Stimulated activated CD4-positive, alpha-beta T cell treated with anti-CD3 and anti-CD28 coated beads, Interleukin-15, amount 100 ng/mL, for 48 hours (primary cell): Measurements from ENCODE around the gene PTPN9.
"Not testable (repeated sequence)": the region's sequence is repeated elsewhere in the genome, so short reads cannot be mapped to it uniquely, and the experiment has no call there.

Experiments
- DNase-seq, 2 donors: peaks; one replicate each; pipeline ENCODE4 v3.0.0-alpha.2; 2020; ENCODE audit warnings: low read depth in 2 of 2

The PTPN9 gene

GRCh38 chr15:75454471-75455378, 124.4 kb downstream of the PTPN9 start:
- DNase-seq, result peak; percentile 70 to 77

GRCh38 chr15:75453703-75454470, 125.2 kb downstream of the PTPN9 start:
- DNase-seq, result peak; percentile 94 to 97

GRCh38 chr15:75452865-75453702, 126.0 kb downstream of the PTPN9 start:
- peak; percentile 69 to 70 for DNase-seq

- peak; percentile 67 to 78 for DNase-seq
These were observed 126.7 kb downstream of the PTPN9 start for GRCh38 chr15:75452364-75452864.

GRCh38 chr15:75451674-75452363, 127.3 kb downstream of the PTPN9 start, which contains the start of gene SIN3A:
Gene SIN3A (minus strand): TSS chr15:75451690. CDS start chr15:75430375, 21,315 bp downstream.
- DNase-seq, result peak; percentile 99 to 100

GRCh38 chr15:75451202-75451673, 127.9 kb downstream of the PTPN9 start:
- DNase-seq, result no peak

GRCh38 chr15:75450307-75451201, 128.6 kb downstream of the PTPN9 start:
- DNase-seq, result peak; percentile 96

GRCh38 chr15:75449585-75450306, 129.4 kb downstream of the PTPN9 start:
- no peak for DNase-seq

GRCh38 chr15:75448171-75448570, 130.9 kb downstream of the PTPN9 start:
- not testable (repeated sequence) for DNase-seq

GRCh38 chr15:75446151-75446550, 133.0 kb downstream of the PTPN9 start:
- no peak for DNase-seq

GRCh38 chr15:75445324-75445723, 133.8 kb downstream of the PTPN9 start:
- DNase-seq, result not testable (repeated sequence)

GRCh38 chr15:75443972-75444453, 135.1 kb downstream of the PTPN9 start:
- DNase-seq, result not testable (repeated sequence)

GRCh38 chr15:75437721-75438120, 141.4 kb downstream of the PTPN9 start:
- DNase-seq, result no peak

GRCh38 chr15:75436881-75437280, 142.2 kb downstream of the PTPN9 start:
- DNase-seq, result no peak

- DNase-seq, result no peak
These were observed 147.4 kb downstream of the PTPN9 start for GRCh38 chr15:75431682-75432081.

GRCh38 chr15:75431270-75431669, 147.8 kb downstream of the PTPN9 start:
- no peak for DNase-seq

- no peak for DNase-seq
These were observed 148.9 kb downstream of the PTPN9 start for GRCh38 chr15:75430259-75430658.

- DNase-seq, result no peak
These were observed 151.0 kb downstream of the PTPN9 start for GRCh38 chr15:75428152-75428551.
